Measurements from ENCODE around the gene CEP76.
A peak's percentile ranks its signal among the peaks of the same experiment; 100 is the strongest.
"Not testable (repeated sequence)": the region's sequence is repeated elsewhere in the genome, so short reads cannot be mapped to it uniquely, and the experiment has no call there.

The CEP76 gene

GRCh38 chr18:12703096-12703567, 609 bp upstream of the CEP76 start:
- no peak for DNase-seq

- no peak for DNase-seq
These were observed 1.4 kb downstream of the CEP76 start for GRCh38 chr18:12701161-12701560.

- DNase-seq = no peak
These were observed 2.8 kb downstream of the CEP76 start for GRCh38 chr18:12699747-12700146.

- no peak for DNase-seq
These were observed 8.5 kb downstream of the CEP76 start for GRCh38 chr18:12694032-12694431.

- DNase-seq = no peak
These were observed 10.3 kb downstream of the CEP76 start for GRCh38 chr18:12692206-12692605.

GRCh38 chr18:12689256-12689850, 13.2 kb downstream of the CEP76 start:
- DNase-seq = peak in 1 of 2 donors; percentile 42

- DNase-seq = peak in 1 of 2 donors; percentile 29
These were observed 16.4 kb downstream of the CEP76 start for GRCh38 chr18:12686100-12686499.

- peak; percentile 39 to 67 for DNase-seq
These were observed 23.2 kb downstream of the CEP76 start for GRCh38 chr18:12679183-12679786.

GRCh38 chr18:12668041-12668440, 34.5 kb downstream of the CEP76 start:
- DNase-seq = no peak

- peak; percentile 60 to 75 for DNase-seq
These were observed 42.5 kb downstream of the CEP76 start for GRCh38 chr18:12659904-12660605.

GRCh38 chr18:12658426-12659138, 43.9 kb downstream of the CEP76 start:
- DNase-seq = peak; percentile 37 to 61

- peak; percentile 61 to 79 for DNase-seq
These were observed 44.7 kb downstream of the CEP76 start, which contains the start of gene SPIRE1 for GRCh38 chr18:12657684-12658425. TSS of gene SPIRE1 (minus strand) at chr18:12658107. CDS start at chr18:12657866, 241 bp downstream.

- peak; percentile 20 to 45 for DNase-seq
These were observed 45.4 kb downstream of the CEP76 start for GRCh38 chr18:12656938-12657683.

- DNase-seq = no peak
These were observed 46.0 kb downstream of the CEP76 start for GRCh38 chr18:12656605-12656937.

GRCh38 chr18:12654971-12655370, 47.6 kb downstream of the CEP76 start:
- no peak for DNase-seq

GRCh38 chr18:12652861-12653401, 49.6 kb downstream of the CEP76 start:
- peak; percentile 32 to 40 for DNase-seq

GRCh38 chr18:12651651-12652050, 50.9 kb downstream of the CEP76 start:
- no peak for DNase-seq

GRCh38 chr18:12647773-12648172, 54.8 kb downstream of the CEP76 start:
- no peak for DNase-seq

GRCh38 chr18:12645751-12646203, 56.7 kb downstream of the CEP76 start:
- peak; percentile 20 to 61 for DNase-seq

- DNase-seq = peak; percentile 46 to 63
These were observed 57.3 kb downstream of the CEP76 start for GRCh38 chr18:12645254-12645653.

GRCh38 chr18:12643756-12644155, 58.8 kb downstream of the CEP76 start:
- not testable (repeated sequence) for DNase-seq

All from inflammatory macrophage (primary cell).